PC-3 (cell line): ENCODE results near the gene AFTPH.

Experiments
- CTCF ChIP-seq: fragments of 300-600 bp; sonication (generic); conservative IDR thresholded peaks from 2 replicates; pipeline ENCODE4 v1.5.1; 2017; ENCODE audit warnings: antibody characterized with exemption, low read depth, mild to moderate bottlenecking, low read length
- EZH2 ChIP-seq: fragments of 300-600 bp; sonication (generic); IDR thresholded peaks from one replicate; pipeline ENCODE4 v1.6.1; 2017; ENCODE audit warnings: antibody characterized with exemption, mild to moderate bottlenecking, low read length; ENCODE audit not compliant: unreplicated experiment
- EZH2phosphoT487 ChIP-seq: fragments of 300-600 bp; sonication (generic); IDR thresholded peaks from 2 replicates; pipeline ENCODE4 v1.6.1; 2018; ENCODE audit warnings: mild to moderate bottlenecking, antibody characterized with exemption, low read length, borderline replicate concordance

GRCh38 chr2:64641599-64641998, 117.5 kb downstream of the AFTPH start:
- TF ChIP-seq CTCF (no peak), EZH2 (no peak), EZH2phosphoT487 (no peak)
